HepG2 (cell line): ENCODE measurements around the gene PRDX3.

Experiments
- ARNT ChIP-seq: fragments of 450-650 bp; IDR thresholded peaks from 2 replicates; pipeline ENCODE4 v1.6.1; 2017
- BHLHE40 ChIP-seq: IDR thresholded peaks from 2 replicates; pipeline ENCODE4 v1.6.1; 2011; ENCODE audit warnings: low read length, improper control_type of control experiment
- ELF3 ChIP-seq: IDR thresholded peaks from 2 replicates; pipeline ENCODE4 v1.6.1; 2016; ENCODE audit warnings: missing genetic modification reagents, missing compliant biosample characterization
- KLF13 ChIP-seq: sonication (generic); formaldehyde crosslinking; IDR thresholded peaks from 2 replicates; pipeline ENCODE4 v1.4.0; 2020; ENCODE audit warnings: mild to moderate bottlenecking, missing genetic modification reagents
- MTF2 ChIP-seq: sonication (generic); formaldehyde crosslinking; IDR thresholded peaks from 2 replicates; pipeline ENCODE4 v1.5.0; 2020; ENCODE audit warnings: missing genetic modification reagents, borderline replicate concordance
- PRPF4 ChIP-seq: fragments of 200-400 bp; formaldehyde crosslinking; IDR thresholded peaks from 2 replicates; pipeline ENCODE4 v1.6.1; 2016; ENCODE audit warnings: low read length, low read depth; ENCODE audit not compliant: poor library complexity, severe bottlenecking
- SIN3A ChIP-seq: IDR thresholded peaks from 2 replicates; pipeline ENCODE4 v1.6.1; 2011; ENCODE audit warnings: low read depth, mild to moderate bottlenecking, control low read depth, low read length, borderline replicate concordance
- TCF7 ChIP-seq: sonication (generic); IDR thresholded peaks from 2 replicates; pipeline ENCODE4 v1.6.1; 2016; ENCODE audit warnings: antibody characterized with exemption, low read depth
- ZNF274 ChIP-seq: sonication (generic); formaldehyde crosslinking; IDR thresholded peaks from 2 replicates; pipeline ENCODE4 v1.5.1; 2020; ENCODE audit warnings: mild to moderate bottlenecking, missing genetic modification reagents
- ZNF354B ChIP-seq: sonication (generic); formaldehyde crosslinking; IDR thresholded peaks from 2 replicates; pipeline ENCODE4 v1.8.0; 2022; ENCODE audit warnings: mild to moderate bottlenecking, missing genetic modification reagents
- TF ChIP-seq, protein P1 (sequence below): sonication (generic); formaldehyde crosslinking; IDR thresholded peaks from 2 replicates; pipeline ENCODE4 v1.5.0; 2020; ENCODE audit warnings: mild to moderate bottlenecking, missing genetic modification reagents, moderate library complexity
- TF ChIP-seq, protein P2 (sequence below): sonication (generic); formaldehyde crosslinking; conservative IDR thresholded peaks from 2 replicates; pipeline ENCODE4 v1.8.1; 2023; ENCODE audit warnings: missing genetic modification reagents
- TF ChIP-seq, protein P3 (sequence below): sonication (generic); formaldehyde crosslinking; IDR thresholded peaks from 2 replicates; pipeline ENCODE4 v1.5.0; 2020; ENCODE audit warnings: mild to moderate bottlenecking, low read depth, missing genetic modification reagents, borderline replicate concordance

DNA sequence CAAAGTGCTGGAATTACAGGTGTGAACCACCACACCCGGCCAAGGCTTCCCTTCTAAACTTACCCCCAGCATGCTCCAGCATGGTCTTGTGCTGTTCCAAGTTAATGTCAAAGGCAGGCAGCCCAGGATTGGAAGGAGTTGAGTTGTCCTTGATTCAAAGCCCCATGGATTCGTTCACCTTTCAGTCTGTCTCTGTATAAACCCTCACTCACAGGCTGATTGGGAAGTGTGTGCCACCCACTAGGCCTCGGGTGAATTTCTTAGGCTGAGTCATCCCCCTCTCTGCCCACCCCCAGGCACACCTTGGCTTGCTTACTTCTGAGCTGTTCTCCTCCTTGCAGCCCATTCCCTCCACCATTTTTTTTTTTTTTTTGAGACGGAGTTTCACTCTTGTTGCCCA, 13.3 kb upstream of the PRDX3 start:
- no peak for TF ChIP-seq MTF2
- no peak for TF ChIP-seq BHLHE40
- no peak for TF ChIP-seq ELF3 (CRISPR knock-in tag)
- TF ChIP-seq ZNF274 (CRISPR knock-in tag) = no peak
- TF ChIP-seq, protein P1, sequence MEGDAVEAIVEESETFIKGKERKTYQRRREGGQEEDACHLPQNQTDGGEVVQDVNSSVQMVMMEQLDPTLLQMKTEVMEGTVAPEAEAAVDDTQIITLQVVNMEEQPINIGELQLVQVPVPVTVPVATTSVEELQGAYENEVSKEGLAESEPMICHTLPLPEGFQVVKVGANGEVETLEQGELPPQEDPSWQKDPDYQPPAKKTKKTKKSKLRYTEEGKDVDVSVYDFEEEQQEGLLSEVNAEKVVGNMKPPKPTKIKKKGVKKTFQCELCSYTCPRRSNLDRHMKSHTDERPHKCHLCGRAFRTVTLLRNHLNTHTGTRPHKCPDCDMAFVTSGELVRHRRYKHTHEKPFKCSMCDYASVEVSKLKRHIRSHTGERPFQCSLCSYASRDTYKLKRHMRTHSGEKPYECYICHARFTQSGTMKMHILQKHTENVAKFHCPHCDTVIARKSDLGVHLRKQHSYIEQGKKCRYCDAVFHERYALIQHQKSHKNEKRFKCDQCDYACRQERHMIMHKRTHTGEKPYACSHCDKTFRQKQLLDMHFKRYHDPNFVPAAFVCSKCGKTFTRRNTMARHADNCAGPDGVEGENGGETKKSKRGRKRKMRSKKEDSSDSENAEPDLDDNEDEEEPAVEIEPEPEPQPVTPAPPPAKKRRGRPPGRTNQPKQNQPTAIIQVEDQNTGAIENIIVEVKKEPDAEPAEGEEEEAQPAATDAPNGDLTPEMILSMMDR (CRISPR knock-in tag) = no peak
- TF ChIP-seq, protein P2, sequence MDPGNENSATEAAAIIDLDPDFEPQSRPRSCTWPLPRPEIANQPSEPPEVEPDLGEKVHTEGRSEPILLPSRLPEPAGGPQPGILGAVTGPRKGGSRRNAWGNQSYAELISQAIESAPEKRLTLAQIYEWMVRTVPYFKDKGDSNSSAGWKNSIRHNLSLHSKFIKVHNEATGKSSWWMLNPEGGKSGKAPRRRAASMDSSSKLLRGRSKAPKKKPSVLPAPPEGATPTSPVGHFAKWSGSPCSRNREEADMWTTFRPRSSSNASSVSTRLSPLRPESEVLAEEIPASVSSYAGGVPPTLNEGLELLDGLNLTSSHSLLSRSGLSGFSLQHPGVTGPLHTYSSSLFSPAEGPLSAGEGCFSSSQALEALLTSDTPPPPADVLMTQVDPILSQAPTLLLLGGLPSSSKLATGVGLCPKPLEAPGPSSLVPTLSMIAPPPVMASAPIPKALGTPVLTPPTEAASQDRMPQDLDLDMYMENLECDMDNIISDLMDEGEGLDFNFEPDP (CRISPR knock-in tag) = no peak
- TF ChIP-seq KLF13 (CRISPR knock-in tag) = no peak
- no peak for TF ChIP-seq SIN3A
- no peak for TF ChIP-seq TCF7
- no peak for TF ChIP-seq PRPF4
- TF ChIP-seq ZNF354B = no peak
- TF ChIP-seq, protein P3, sequence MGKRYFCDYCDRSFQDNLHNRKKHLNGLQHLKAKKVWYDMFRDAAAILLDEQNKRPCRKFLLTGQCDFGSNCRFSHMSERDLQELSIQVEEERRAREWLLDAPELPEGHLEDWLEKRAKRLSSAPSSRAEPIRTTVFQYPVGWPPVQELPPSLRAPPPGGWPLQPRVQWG (CRISPR knock-in tag) = no peak
- TF ChIP-seq ARNT = no peak
